ENCODE results near the gene CDK12. TPM values are rescaled to one million over a fixed set of nuclear protein-coding genes. Genes with fewer than 3 reads are reported as not detected.

The CDK12 gene
- total and polyA plus RNA-seq, 10 of the 15 experiments (the other 5 are each of a cell fraction or from before 2014, with no cell fraction given), result 3.2 to 55.1 (median 31.9) TPM

- no peaks in the 10 kb centered on the region for H3K4me1 ChIP-seq (ENCODE audit: control insufficient read depth, insufficient read depth, low read length)
- ATAC-seq, result peak; percentile 97
- no peak overlapping the region for H2AFZ ChIP-seq (ENCODE audit: control insufficient read depth, low read depth, low read length)
- TF ChIP-seq BHLHE40 (IDR thresholded peaks at IDR 0.05; ENCODE audit: borderline replicate concordance in 1 of 2, low read depth in 2 of 2, low read length in 1 of 2) (0 out of 4 replicates have a peak, but pooled peaks of 1 of the 2 experiments have one; percentile 31), ZNF274 (IDR thresholded peaks at IDR 0.05; ENCODE audit: insufficient read depth, insufficient read length) (no peak), PML (IDR thresholded peaks at IDR 0.05; ENCODE audit: low read length) (no peak), TCF12 (IDR thresholded peaks at IDR 0.05; ENCODE audit: low read depth, low read length) (0 out of 2 replicates have a peak, but pooled peaks have one; percentile 25), SMAD5 (IDR thresholded peaks at IDR 0.05; ENCODE audit: low read depth) (no peak), IRF4 (IDR thresholded peaks at IDR 0.05; ENCODE audit: low read depth, low read length) (no peak), PAX8 (IDR thresholded peaks at IDR 0.05) (no peak), RAD21 (IDR thresholded peaks at IDR 0.05; ENCODE audit: insufficient read depth, low read depth, low read length) (peak; percentile 83), FOS (IDR thresholded peaks at IDR 0.05; ENCODE audit: borderline replicate concordance, extremely low read depth, insufficient read length) (no peak), NR2C2 (IDR thresholded peaks at IDR 0.05; ENCODE audit: borderline replicate concordance, control insufficient read depth, insufficient read length, low read depth) (no peak), ZZZ3 (IDR thresholded peaks at IDR 0.05; ENCODE audit: control insufficient read depth, insufficient read length, low read depth) (no peak), SMC3 (IDR thresholded peaks at IDR 0.05; ENCODE audit: borderline replicate concordance, low read length) (peak; percentile 56; the same call in 1 of the 2 replicates), KLF5 (IDR thresholded peaks at IDR 0.05; ENCODE audit: partially characterized antibody) (no peak), MTA2 (IDR thresholded peaks at IDR 0.05; ENCODE audit: low read depth) (no peak), HDGF (IDR thresholded peaks at IDR 0.05) (0 out of 2 replicates have a peak, but pooled peaks have one; percentile 44), ZNF217 (IDR thresholded peaks at IDR 0.05) (no peak), POU2F2 (IDR thresholded peaks at IDR 0.05; ENCODE audit: borderline replicate concordance, low read depth, low read length) (0 out of 3 replicates have a peak, but pooled peaks have one; percentile 28), ZBTB33 (IDR thresholded peaks at IDR 0.05) (no peak), YY1 (IDR thresholded peaks at IDR 0.05; ENCODE audit: low read depth, low read length) (0 out of 2 replicates have a peak, but pooled peaks have one; percentile 15)
- TF ChIP-seq, protein P1, sequence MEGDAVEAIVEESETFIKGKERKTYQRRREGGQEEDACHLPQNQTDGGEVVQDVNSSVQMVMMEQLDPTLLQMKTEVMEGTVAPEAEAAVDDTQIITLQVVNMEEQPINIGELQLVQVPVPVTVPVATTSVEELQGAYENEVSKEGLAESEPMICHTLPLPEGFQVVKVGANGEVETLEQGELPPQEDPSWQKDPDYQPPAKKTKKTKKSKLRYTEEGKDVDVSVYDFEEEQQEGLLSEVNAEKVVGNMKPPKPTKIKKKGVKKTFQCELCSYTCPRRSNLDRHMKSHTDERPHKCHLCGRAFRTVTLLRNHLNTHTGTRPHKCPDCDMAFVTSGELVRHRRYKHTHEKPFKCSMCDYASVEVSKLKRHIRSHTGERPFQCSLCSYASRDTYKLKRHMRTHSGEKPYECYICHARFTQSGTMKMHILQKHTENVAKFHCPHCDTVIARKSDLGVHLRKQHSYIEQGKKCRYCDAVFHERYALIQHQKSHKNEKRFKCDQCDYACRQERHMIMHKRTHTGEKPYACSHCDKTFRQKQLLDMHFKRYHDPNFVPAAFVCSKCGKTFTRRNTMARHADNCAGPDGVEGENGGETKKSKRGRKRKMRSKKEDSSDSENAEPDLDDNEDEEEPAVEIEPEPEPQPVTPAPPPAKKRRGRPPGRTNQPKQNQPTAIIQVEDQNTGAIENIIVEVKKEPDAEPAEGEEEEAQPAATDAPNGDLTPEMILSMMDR (IDR thresholded peaks at IDR 0.05 in 2 of 3, conservative IDR thresholded peaks at IDR 0.05 in 1 of 3; ENCODE audit: control insufficient read depth in 2 of 3, extremely low read depth in 1 of 3, insufficient read depth in 1 of 3, low read depth in 3 of 3, low read length in 3 of 3), result peak; percentile 80 to 98 (median 84)
- peak; percentile 62 for FAIRE-seq
- peak; percentile 31 for DNase-seq (ENCODE audit: low read depth, low spot score)
- no peaks in the 10 kb centered on the region for H4K20me1 ChIP-seq (ENCODE audit: control insufficient read depth, insufficient read depth)
- RAD21 ChIA-PET (ENCODE audit: unreplicated experiment), result interaction anchor here (0.9 to 7.2 kb wide), 8 partner anchors 22 to 341 kb away, joined by 3 to 54 read pairs (median 4); partner anchors contain the start of gene MED1
- H3K4me3 ChIP-seq, result no peak overlapping the region
- SMC1A ChIA-PET (ENCODE audit: uncharacterized antibody, unreplicated experiment), result interaction anchor here (0.6 to 5.0 kb wide), 8 partner anchors 19 to 342 kb away, joined by 3 to 36 read pairs (median 3); no protein-coding TSS in a partner anchor
- no peaks in the 10 kb centered on the region for H3K9me3 ChIP-seq (replicated peaks; ENCODE audit: control insufficient read depth, insufficient read depth, low read length)
- POLR2A ChIA-PET, result interaction anchor here (0.8 to 1.2 kb wide), 2 partner anchors 63 to 75 kb away, joined by 3 read pairs; no protein-coding TSS in a partner anchor
- intact Hi-C loops (cut with micrococcal nuclease; ENCODE audit: unreplicated experiment), result loop anchor here (1.0 kb wide), 1 partner anchor 74 kb away; no protein-coding TSS in a partner anchor
- H3K79me2 ChIP-seq (ENCODE audit: control insufficient read depth, insufficient read depth, low read length), result no peaks in the 10 kb centered on the region
- no peak overlapping the region for H3K4me2 ChIP-seq (ENCODE audit: control insufficient read depth, insufficient read depth)
- H3K9ac ChIP-seq (ENCODE audit: control insufficient read depth, insufficient read depth, low read length), result no peak overlapping the region
- 33% methylated on average over 5 of the region's 5 CpGs for WGBS (ENCODE audit: insufficient coverage, insufficient replicate concordance, low lambda C conversion rate, missing lambda C conversion rate)
- in situ Hi-C loops (cut with MboI), result no loop called here
- H3K27me3 ChIP-seq (replicated peaks in 1 of 2; ENCODE audit: control insufficient read depth in 2 of 2, insufficient read depth in 2 of 2, low read length in 1 of 2), result no peaks in the 10 kb centered on the region
- H3K27ac ChIP-seq (ENCODE audit: control insufficient read depth, insufficient read depth), result no peak overlapping the region
- no TSS peak for BruUV-seq (replicated peaks)
- H3K36me3 ChIP-seq (ENCODE audit: control insufficient read depth in 2 of 2, insufficient read depth in 2 of 2, low read length in 1 of 2), result peaks cover 0 to 8% of the 10 kb centered on the region in 2 experiments; a peak in 1 of 4 replicates
- CTCF ChIA-PET, result interaction anchor here (0.6 to 7.6 kb wide), 44 partner anchors 9 to 530 kb away, joined by 3 to 64 read pairs (median 4); partner anchors contain the start of genes IKZF3, MIEN1 and PNMT
Measured at GRCh38 chr17:39547713-39548478, 86.6 kb downstream of the CDK12 start.

All from GM12878 (cell line).